Activated CD8-positive, alpha-beta memory T cell treated with anti-CD3 and anti-CD28 coated beads, Interleukin-2, amount 50 U/mL, for 1 hour (primary cell): ENCODE results near the gene FLNB.

Source experiments
- DNase-seq: peaks from one replicate; pipeline ENCODE4 v3.0.0-alpha.2; 2020; ENCODE audit errors: extremely low read depth

The FLNB gene

GRCh38 chr3:58135712-58136543 lies 127.7 kb downstream of the FLNB start:
- DNase-seq: no peak

- DNase-seq: no peak
Measured at GRCh38 chr3:58137306-58137705, 129.1 kb downstream of the FLNB start.

GRCh38 chr3:58141766-58142345 lies 133.6 kb downstream of the FLNB start:
- DNase-seq: no peak

- no peak for DNase-seq
Measured at GRCh38 chr3:58143417-58144055, 135.3 kb downstream of the FLNB start.

- no peak for DNase-seq
Measured at GRCh38 chr3:58144478-58145325, 136.5 kb downstream of the FLNB start.

- DNase-seq: no peak
Measured at GRCh38 chr3:58148049-58148448, 139.8 kb downstream of the FLNB start.

GRCh38 chr3:58150130-58150809 lies 142.0 kb downstream of the FLNB start:
- DNase-seq: no peak

GRCh38 chr3:58150810-58151199 lies 142.6 kb downstream of the FLNB start:
- no peak for DNase-seq

GRCh38 chr3:58151637-58152036 lies 143.4 kb downstream of the FLNB start:
- no peak for DNase-seq

- DNase-seq: no peak
Measured at GRCh38 chr3:58152225-58153015, 144.2 kb downstream of the FLNB start.

- DNase-seq: no peak
Measured at GRCh38 chr3:58153371-58153770, 145.1 kb downstream of the FLNB start.

- no peak for DNase-seq
Measured at GRCh38 chr3:58154626-58155449, 146.6 kb downstream of the FLNB start.

GRCh38 chr3:58155838-58156237 lies 147.6 kb downstream of the FLNB start:
- DNase-seq: no peak

GRCh38 chr3:58157700-58158099 lies 149.5 kb downstream of the FLNB start:
- DNase-seq: no peak

GRCh38 chr3:58158442-58159153 lies 150.4 kb downstream of the FLNB start:
- DNase-seq: no peak

GRCh38 chr3:58160399-58160798 lies 152.2 kb downstream of the FLNB start:
- no peak for DNase-seq

GRCh38 chr3:58161435-58162398 lies 153.5 kb downstream of the FLNB start:
- no peak for DNase-seq

GRCh38 chr3:58163234-58163633 lies 155.0 kb downstream of the FLNB start:
- no peak for DNase-seq
